Measurements from ENCODE around the gene RAP2A.

DNA sequence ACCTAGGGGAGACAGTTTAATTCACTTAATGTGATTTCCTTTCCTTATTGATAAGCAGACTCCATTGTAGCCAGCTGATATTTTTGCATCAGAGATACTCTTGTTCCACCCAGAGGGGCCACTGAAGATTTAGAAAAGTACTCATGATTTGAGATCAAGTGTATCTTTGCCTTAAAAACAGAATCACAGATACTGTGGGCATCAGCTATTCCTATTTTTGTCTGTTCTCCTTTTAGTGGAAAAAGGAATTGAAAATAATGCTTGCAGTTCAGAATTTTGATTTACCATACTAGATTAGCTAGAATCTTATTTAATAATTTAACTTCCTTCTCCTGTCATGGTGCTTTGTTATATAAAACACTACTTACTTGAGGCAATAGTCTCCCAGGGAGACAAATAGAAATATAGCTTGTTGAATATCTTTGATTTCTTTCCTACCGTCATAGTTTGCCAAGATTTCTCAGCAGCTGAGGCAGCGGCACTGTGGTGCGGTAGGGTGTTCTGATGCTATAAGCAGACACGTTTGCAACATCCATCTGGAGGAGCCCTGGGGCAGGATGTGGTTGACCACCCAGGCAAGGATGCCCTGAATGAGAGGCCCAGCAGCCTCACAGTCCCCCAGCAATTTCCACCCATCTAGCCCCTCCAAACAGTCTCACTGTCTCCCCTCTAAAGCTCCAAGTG lies 47.0 kb upstream of the RAP2A start:
- TF ChIP-seq, protein P1, sequence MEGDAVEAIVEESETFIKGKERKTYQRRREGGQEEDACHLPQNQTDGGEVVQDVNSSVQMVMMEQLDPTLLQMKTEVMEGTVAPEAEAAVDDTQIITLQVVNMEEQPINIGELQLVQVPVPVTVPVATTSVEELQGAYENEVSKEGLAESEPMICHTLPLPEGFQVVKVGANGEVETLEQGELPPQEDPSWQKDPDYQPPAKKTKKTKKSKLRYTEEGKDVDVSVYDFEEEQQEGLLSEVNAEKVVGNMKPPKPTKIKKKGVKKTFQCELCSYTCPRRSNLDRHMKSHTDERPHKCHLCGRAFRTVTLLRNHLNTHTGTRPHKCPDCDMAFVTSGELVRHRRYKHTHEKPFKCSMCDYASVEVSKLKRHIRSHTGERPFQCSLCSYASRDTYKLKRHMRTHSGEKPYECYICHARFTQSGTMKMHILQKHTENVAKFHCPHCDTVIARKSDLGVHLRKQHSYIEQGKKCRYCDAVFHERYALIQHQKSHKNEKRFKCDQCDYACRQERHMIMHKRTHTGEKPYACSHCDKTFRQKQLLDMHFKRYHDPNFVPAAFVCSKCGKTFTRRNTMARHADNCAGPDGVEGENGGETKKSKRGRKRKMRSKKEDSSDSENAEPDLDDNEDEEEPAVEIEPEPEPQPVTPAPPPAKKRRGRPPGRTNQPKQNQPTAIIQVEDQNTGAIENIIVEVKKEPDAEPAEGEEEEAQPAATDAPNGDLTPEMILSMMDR (IDR thresholded peaks at IDR 0.05; ENCODE audit: poor library complexity), result no peak
- TF ChIP-seq EZH2phosphoT487 (IDR thresholded peaks at IDR 0.05; ENCODE audit: low read depth, severe bottlenecking, unreplicated experiment) (no peak), EZH2 (IDR thresholded peaks at IDR 0.05; ENCODE audit: borderline replicate concordance) (no peak)

Measured in hepatocyte (in vitro differentiated cells).